Panc1 (cell line): ENCODE measurements around the gene PKNOX2. TPM values are rescaled to one million over a fixed set of nuclear protein-coding genes. Genes with fewer than 3 reads are reported as not detected.

Experiments
- ATAC-seq: fragments of 200-7000 bp; cut with Tn5 transposase; 2 replicates; pipeline ENCODE4 v1.9.1; 2020; ENCODE audit warnings: mild to moderate bottlenecking, moderate library complexity
- BruUV-seq: library from RNA; stranded (reverse); fragments of 400-500 nt; replicated peaks from 2 replicates; lab custom pipeline; 2021; lab: Mats Ljungman, UMichigan
- CTCF ChIA-PET: fragments of 300-600 bp; sonication (Branson Sonifier 250); formaldehyde crosslinking; loops from one replicate; lab custom pipeline; 2022; ENCODE audit warnings: antibody characterized with exemption; lab: Charles Lee
- POLR2A ChIA-PET: fragments of 300-600 bp; sonication (Branson Sonifier 250); formaldehyde crosslinking; loops from one replicate; lab custom pipeline; 2022; ENCODE audit warnings: antibody characterized with exemption; lab: Charles Lee
- DNase-seq: peaks from one replicate; pipeline ENCODE4 v3.0.0-alpha.2; 2010; ENCODE audit warnings: low read depth, low spot score
- H3K27ac ChIP-seq: 2 replicates; pipeline ENCODE4 v1.5.1; 2011; ENCODE audit warnings: mild to moderate bottlenecking, low read length, inconsistent platforms
- H3K27me3 ChIP-seq: fragments of 200-500 bp; sonication (Bioruptor generic); 2 replicates; pipeline ENCODE4 v1.6.0; 2014; ENCODE audit warnings: low read length, inconsistent platforms; ENCODE audit not compliant: control insufficient read depth, insufficient read depth
- H3K36me3 ChIP-seq: fragments of 200-500 bp; sonication (Bioruptor generic); 2 replicates; pipeline ENCODE4 v1.5.1; 2014; ENCODE audit warnings: inconsistent platforms, mild to moderate bottlenecking, low read length, moderate library complexity; ENCODE audit not compliant: control insufficient read depth, insufficient read depth
- H3K4me1 ChIP-seq: 2 replicates; pipeline ENCODE4 v1.5.1; 2011; ENCODE audit warnings: inconsistent platforms, mild to moderate bottlenecking, low read length, moderate library complexity; ENCODE audit not compliant: control insufficient read depth, insufficient read depth
- H3K4me3 ChIP-seq, 2 experiments: 2 replicates each; pipeline ENCODE4 v1.5.1; 2011 to 2012; ENCODE audit warnings: low read depth in 2 of 2, low read length in 2 of 2, mild to moderate bottlenecking in 2 of 2, inconsistent platforms in 1 of 2, moderate library complexity in 1 of 2
- H3K9me3 ChIP-seq: fragments of 200-500 bp; sonication (Bioruptor generic); 2 replicates; pipeline ENCODE4 v1.5.1; 2014; ENCODE audit warnings: low read depth, mild to moderate bottlenecking, inconsistent platforms, low read length, moderate library complexity; ENCODE audit not compliant: control insufficient read depth, insufficient read depth
- CTCF ChIP-seq: fragments of 450-650 bp; IDR thresholded peaks from 2 replicates; pipeline ENCODE4 v1.5.1; 2017; ENCODE audit warnings: mild to moderate bottlenecking
- POLR2AphosphoS5 ChIP-seq: IDR thresholded peaks from 2 replicates; pipeline ENCODE4 v1.6.1; 2012; ENCODE audit warnings: mild to moderate bottlenecking, low read depth, low read length, moderate library complexity
- REST ChIP-seq, 2 experiments: IDR thresholded peaks; 2 replicates each; pipeline ENCODE4 v1.6.1; 2011 to 2012; ENCODE audit warnings: low read depth in 2 of 2, control low read depth in 1 of 2, low read length in 1 of 2, mild to moderate bottlenecking in 1 of 2, moderate library complexity in 1 of 2; ENCODE audit not compliant: insufficient read depth in 1 of 2
- SIN3A ChIP-seq: IDR thresholded peaks from 2 replicates; pipeline ENCODE4 v1.6.1; 2012; ENCODE audit warnings: low read depth, mild to moderate bottlenecking, low read length, moderate library complexity, borderline replicate concordance; ENCODE audit not compliant: insufficient read depth
- TCF7L2 ChIP-seq: IDR thresholded peaks from 2 replicates; pipeline ENCODE4 v1.6.1; 2011; ENCODE audit warnings: mild to moderate bottlenecking, low read depth, low read length, inconsistent platforms
- in situ Hi-C: cut with HindIII; loops from 2 replicates; pipeline ENCODE4 v1.10.0; 2016; ENCODE audit warnings: low sequenced_read_pairs, low pct_unique_long_range_greater_than_20kb
- intact Hi-C: fragments of 100-400 bp; cut with micrococcal nuclease; formaldehyde crosslinking; loops from one replicate; pipeline ENCODE4 v1.10.0; 2022; ENCODE audit not compliant: unreplicated experiment
- total RNA-seq: library from RNA; stranded (reverse); gene quantifications from one replicate; pipeline ENCODE4 v1.2.1, GENCODE V29; 2021; ENCODE audit not compliant: unreplicated experiment

Gene PKNOX2
- total RNA-seq, 1 experiment from 2014 or later = not detected

GRCh38 chr11:125452125-125452470, 287.5 kb downstream of the PKNOX2 start:
- intact Hi-C loops = no loop called here
- no TSS peak for BruUV-seq
- POLR2A ChIA-PET = interaction anchor here (0.6 kb wide), 1 partner anchor 28 kb away, joined by 6 read pairs; no protein-coding TSS in a partner anchor

GRCh38 chr11:125454047-125454446, 289.5 kb downstream of the PKNOX2 start:
- ATAC-seq (no peak), DNase-seq (no peak)
- no peak overlapping the region for H3K4me3 ChIP-seq
- TF ChIP-seq POLR2AphosphoS5 (no peak), CTCF (no peak), TCF7L2 (no peak), SIN3A (no peak), REST (IDR thresholded peaks at IDR 0.05; ENCODE audit: insufficient read depth in 1 of 2, low read depth in 2 of 2, low read length in 1 of 2) (no peak)
- no peak overlapping the region for H3K27ac ChIP-seq
- BruUV-seq = no TSS peak
- no peaks in the 10 kb centered on the region for H3K27me3 ChIP-seq
- H3K9me3 ChIP-seq = no peaks in the 10 kb centered on the region
- no peaks in the 10 kb centered on the region for H3K36me3 ChIP-seq
- POLR2A ChIA-PET = no interaction called here
- CTCF ChIA-PET = interaction anchor here (0.6 to 0.7 kb wide), 2 partner anchors 348 to 588 kb away, joined by 3 to 5 read pairs; no protein-coding TSS in a partner anchor
- peaks cover 5% of the 10 kb centered on the region; the same call in 1 of the 2 replicates for H3K4me1 ChIP-seq
- intact Hi-C loops = no loop called here
- in situ Hi-C loops = no loop called here

More at GRCh38 chr11:125452125-125452470, 287.5 kb downstream of the PKNOX2 start:
- Histone ChIP-seq H3K9me3 (no peaks in the 10 kb centered on the region), H3K36me3 (no peaks in the 10 kb centered on the region), H3K4me3 (no peak overlapping the region), H3K27me3 (no peaks in the 10 kb centered on the region), H3K27ac (no peak overlapping the region), H3K4me1 (peaks cover 5% of the 10 kb centered on the region; the same call in 1 of the 2 replicates)
- TF ChIP-seq TCF7L2 (no peak), SIN3A (no peak), CTCF (no peak), POLR2AphosphoS5 (no peak), REST (IDR thresholded peaks at IDR 0.05; ENCODE audit: insufficient read depth in 1 of 2, low read depth in 2 of 2, low read length in 1 of 2) (no peak)
- ATAC-seq = no peak
- CTCF ChIA-PET = interaction anchor here (0.6 kb wide), 2 partner anchors 29 to 656 kb away, joined by 3 to 5 read pairs; no protein-coding TSS in a partner anchor
- in situ Hi-C loops = no loop called here
- no peak for DNase-seq
